Tibial nerve (tissue), 4 donors: ENCODE measurements around the gene PRDM2.
"Not testable (repeated sequence)": the region's sequence is repeated elsewhere in the genome, so short reads cannot be mapped to it uniquely, and the experiment has no call there.

Experiments
- EP300 ChIP-seq, 2 donors: sonication (generic); formaldehyde crosslinking; IDR thresholded peaks; one replicate each; pipeline ENCODE4 v1.6.1; 2017; ENCODE audit warnings: antibody characterized with exemption in 2 of 2, mild to moderate bottlenecking in 1 of 2
- POLR2A ChIP-seq, 2 donors: fragments of 450-650 bp; IDR thresholded peaks; one replicate each; pipeline ENCODE4 v1.6.1; 2017; ENCODE audit warnings: antibody characterized with exemption in 2 of 2, mild to moderate bottlenecking in 2 of 2, moderate library complexity in 2 of 2
- TF ChIP-seq, protein P1 (sequence below), 5 experiments: fragments of 200-600 bp in 3 of 5; fragments of 450-650 bp in 2 of 5; sonication (generic) in 3 of 5; IDR thresholded peaks; one replicate each; pipeline ENCODE4 v1.5.1; 2016 to 2019; ENCODE audit warnings: antibody characterized with exemption in 5 of 5, mild to moderate bottlenecking in 3 of 5, moderate library complexity in 2 of 5

DNA sequence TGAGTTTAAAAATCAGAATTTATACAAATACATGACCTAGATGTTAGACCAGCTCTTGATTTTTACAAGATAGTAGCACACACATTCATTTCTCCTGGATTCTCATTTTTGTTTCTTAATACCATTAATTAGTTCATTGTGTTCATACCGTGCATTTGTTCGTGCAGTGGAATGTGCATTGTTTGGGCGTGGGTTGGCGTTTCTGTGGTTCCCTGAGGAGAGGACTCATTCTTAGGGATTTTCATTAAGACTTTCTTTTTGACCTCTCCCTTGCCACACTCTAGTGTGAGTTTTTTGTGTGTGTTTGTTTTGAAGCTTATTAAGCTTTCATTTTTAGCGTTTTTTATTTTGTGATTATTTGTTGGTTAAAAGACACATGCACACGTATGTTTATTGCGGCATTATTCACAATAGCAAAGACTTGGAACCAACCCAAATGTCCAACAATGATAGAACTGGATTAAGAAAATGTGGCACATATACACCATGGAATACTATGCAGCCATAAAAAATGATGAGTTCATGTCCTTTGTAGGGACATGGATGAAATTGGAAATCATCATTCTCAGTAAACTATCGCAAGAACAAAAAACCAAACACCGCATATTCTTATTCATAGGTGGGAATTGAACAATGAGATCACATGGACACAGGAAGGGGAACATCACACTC is 15.8 kb downstream of the PRDM2 start:
- TF ChIP-seq, protein P1, sequence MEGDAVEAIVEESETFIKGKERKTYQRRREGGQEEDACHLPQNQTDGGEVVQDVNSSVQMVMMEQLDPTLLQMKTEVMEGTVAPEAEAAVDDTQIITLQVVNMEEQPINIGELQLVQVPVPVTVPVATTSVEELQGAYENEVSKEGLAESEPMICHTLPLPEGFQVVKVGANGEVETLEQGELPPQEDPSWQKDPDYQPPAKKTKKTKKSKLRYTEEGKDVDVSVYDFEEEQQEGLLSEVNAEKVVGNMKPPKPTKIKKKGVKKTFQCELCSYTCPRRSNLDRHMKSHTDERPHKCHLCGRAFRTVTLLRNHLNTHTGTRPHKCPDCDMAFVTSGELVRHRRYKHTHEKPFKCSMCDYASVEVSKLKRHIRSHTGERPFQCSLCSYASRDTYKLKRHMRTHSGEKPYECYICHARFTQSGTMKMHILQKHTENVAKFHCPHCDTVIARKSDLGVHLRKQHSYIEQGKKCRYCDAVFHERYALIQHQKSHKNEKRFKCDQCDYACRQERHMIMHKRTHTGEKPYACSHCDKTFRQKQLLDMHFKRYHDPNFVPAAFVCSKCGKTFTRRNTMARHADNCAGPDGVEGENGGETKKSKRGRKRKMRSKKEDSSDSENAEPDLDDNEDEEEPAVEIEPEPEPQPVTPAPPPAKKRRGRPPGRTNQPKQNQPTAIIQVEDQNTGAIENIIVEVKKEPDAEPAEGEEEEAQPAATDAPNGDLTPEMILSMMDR (IDR thresholded peaks at IDR 0.05) = not testable (repeated sequence)
- not testable (repeated sequence) for TF ChIP-seq POLR2A, EP300 (IDR thresholded peaks at IDR 0.05)
